ENCODE measurements around the gene SCG5. TPM values are rescaled to one million over a fixed set of nuclear protein-coding genes. Genes with fewer than 3 reads are reported as not detected.

The SCG5 gene
- total RNA-seq, 1 donor from 2014 or later = 2.8 TPM

Other genes with a start within 250 kb of the SCG5 start
- gene GOLGA8K, start 238.4 kb upstream of the SCG5 start, total RNA-seq = 0.61 and 0.88 TPM in 2 replicates
- gene GOLGA8O, start 186.1 kb upstream of the SCG5 start, total RNA-seq = 7.6 and 9.4 TPM in 2 replicates
- gene GOLGA8N, start 48.3 kb upstream of the SCG5 start, total RNA-seq = 30.5 and 31.3 TPM in 2 replicates
- 99.2 and 102 TPM in 2 replicates for gene ARHGAP11A, start 26.2 kb upstream of the SCG5 start, total RNA-seq
- not detected in 2 replicates for gene GREM1, start 76.3 kb downstream of the SCG5 start, total RNA-seq

All from T-helper 1 cell treated with Interleukin-12 subunit alpha and Interleukin-12 subunit beta and Interleukin-4 antibody, amounts not matched to agents 30 ng/mL and 1 ng/mL, for 36 hours (primary cell).